Measurements from ENCODE around the gene SEC24D.

The SEC24D gene

GRCh38 chr4:118814891-118815290, 21.0 kb downstream of the SEC24D start:
- no peak for DNase-seq (ENCODE audit: low read depth)

GRCh38 chr4:118814058-118814457, 21.9 kb downstream of the SEC24D start:
- H3K4me3 ChIP-seq (ENCODE audit: control insufficient read depth, low read depth, low read length), result no peak overlapping the region
- DNase-seq (ENCODE audit: low read depth), result no peak
- no peak for TF ChIP-seq CTCF (IDR thresholded peaks at IDR 0.05; ENCODE audit: control insufficient read depth, insufficient read depth, low read depth, low read length, missing control alignments)

More at GRCh38 chr4:118814891-118815290, 21.0 kb downstream of the SEC24D start:
- no peak overlapping the region for H3K4me3 ChIP-seq (ENCODE audit: control insufficient read depth, low read depth, low read length)
- TF ChIP-seq CTCF (IDR thresholded peaks at IDR 0.05; ENCODE audit: control insufficient read depth, insufficient read depth, low read depth, low read length, missing control alignments), result no peak

GRCh38 chr4:118813561-118813960, 22.4 kb downstream of the SEC24D start:
- TF ChIP-seq CTCF (IDR thresholded peaks at IDR 0.05; ENCODE audit: control insufficient read depth, insufficient read depth, low read depth, low read length, missing control alignments), result no peak
- DNase-seq (ENCODE audit: low read depth), result no peak
- H3K4me3 ChIP-seq (ENCODE audit: control insufficient read depth, low read depth, low read length), result no peak overlapping the region

- no peak for TF ChIP-seq CTCF (IDR thresholded peaks at IDR 0.05; ENCODE audit: control insufficient read depth, insufficient read depth, low read depth, low read length, missing control alignments)
- no peak for DNase-seq (ENCODE audit: low read depth)
- H3K4me3 ChIP-seq (ENCODE audit: control insufficient read depth, low read depth, low read length), result no peak overlapping the region
Observed at GRCh38 chr4:118811832-118812231, 24.1 kb downstream of the SEC24D start.

- peak; percentile 69 for DNase-seq (ENCODE audit: low read depth)
- H3K4me3 ChIP-seq (ENCODE audit: control insufficient read depth, low read depth, low read length), result no peak overlapping the region
- TF ChIP-seq CTCF (IDR thresholded peaks at IDR 0.05; ENCODE audit: control insufficient read depth, insufficient read depth, low read depth, low read length, missing control alignments), result no peak
Observed at GRCh38 chr4:118810991-118811764, 24.7 kb downstream of the SEC24D start.

- DNase-seq (ENCODE audit: low read depth), result no peak
- no peak overlapping the region for H3K4me3 ChIP-seq (ENCODE audit: control insufficient read depth, low read depth, low read length)
- TF ChIP-seq CTCF (IDR thresholded peaks at IDR 0.05; ENCODE audit: control insufficient read depth, insufficient read depth, low read depth, low read length, missing control alignments), result no peak
Observed at GRCh38 chr4:118807659-118808058, 28.3 kb downstream of the SEC24D start.
